ENCODE results near the gene PSMB7. TPM values are rescaled to one million over a fixed set of nuclear protein-coding genes. Genes with fewer than 3 reads are reported as not detected.
A peak's percentile ranks its signal among the peaks of the same experiment; 100 is the strongest.

Gene PSMB7
- total and polyA plus RNA-seq, 2 of the 4 experiments (the other 2 are of a cell fraction) = 340 to 430 TPM

- TF ChIP-seq NFE2L2 (IDR thresholded peaks at IDR 0.05; ENCODE audit: low read depth, low read length) (no peak), ELK1 (IDR thresholded peaks at IDR 0.05; ENCODE audit: borderline replicate concordance, low read depth, low read length) (no peak), MAFK (IDR thresholded peaks at IDR 0.05; ENCODE audit: low read depth, low read length) (no peak)
These were observed 16.9 kb downstream of the PSMB7 start (continued) for GRCh38 chr9:124398191-124398935.

GRCh38 chr9:124395826-124396225 lies 19.4 kb downstream of the PSMB7 start:
- Histone ChIP-seq H3K36me3 (ENCODE audit: control insufficient read depth, insufficient read depth, low read length) (peaks cover 7% of the 10 kb centered on the region), H3K4me1 (ENCODE audit: control insufficient read depth, insufficient read depth, low read length) (peaks cover 47% of the 10 kb centered on the region), H2BK5ac (ENCODE audit: low read depth, low read length, poor library complexity, severe bottlenecking) (no peak overlapping the region), H2BK20ac (ENCODE audit: low read depth, low read length) (no peak overlapping the region), H2BK15ac (ENCODE audit: low read depth, low read length) (no peak overlapping the region), H4K5ac (ENCODE audit: low read depth, low read length) (no peak overlapping the region), H3K9me1 (ENCODE audit: insufficient read depth, low read length) (peaks cover 15% of the 10 kb centered on the region), H2AK9ac (replicated peaks; ENCODE audit: low read depth, low read length, poor library complexity) (no peak overlapping the region), H3K4me2 (ENCODE audit: low read depth, low read length) (no peak overlapping the region), H3K4ac (ENCODE audit: low read depth, low read length) (peak overlapping the region; percentile 11; the same call in 1 of the 2 replicates), H2AFZ (replicated peaks; ENCODE audit: low read length, poor library complexity) (no peak overlapping the region), H3K27ac (ENCODE audit: insufficient read depth, low read length) (no peak overlapping the region), H3K23ac (ENCODE audit: low read depth, low read length) (no peak overlapping the region), H3K9me3 (ENCODE audit: control insufficient read depth, insufficient read depth, low read length) (no peaks in the 10 kb centered on the region), H3K27me3 (ENCODE audit: control insufficient read depth, insufficient read depth, low read length) (no peaks in the 10 kb centered on the region), H3K14ac (replicated peaks; ENCODE audit: low read depth, low read length) (no peak overlapping the region), H3K9ac (ENCODE audit: low read depth, low read length) (no peak overlapping the region), H4K20me1 (ENCODE audit: insufficient read depth, low read length) (peaks cover 59% of the 10 kb centered on the region), H2AK5ac (ENCODE audit: low read depth, low read length) (no peak overlapping the region), H2BK120ac (ENCODE audit: low read depth, low read length) (peak overlapping the region; percentile 16; the same call in 1 of the 2 replicates), H4K91ac (ENCODE audit: insufficient read depth, low read depth, low read length) (no peak overlapping the region), H3K4me3 (ENCODE audit: insufficient read depth, low read depth, low read length) (no peak overlapping the region), H4K8ac (ENCODE audit: low read depth in 2 of 2, low read length in 2 of 2) (peak overlapping the region in 1 of 2 experiments; percentile 16; a peak in 1 of 4 replicates), H3K79me1 (ENCODE audit: low read depth in 1 of 2, low read length in 2 of 2) (peaks cover 32 to 90% of the 10 kb centered on the region in 2 experiments), H3K18ac (ENCODE audit: low read depth, low read length) (no peak overlapping the region), H3K56ac (ENCODE audit: extremely low read depth, insufficient read depth, low read length) (no peak overlapping the region)
- intact Hi-C loops (cut with micrococcal nuclease) = no loop called here
- no peak for TF ChIP-seq CEBPB (IDR thresholded peaks at IDR 0.05; ENCODE audit: low read depth, low read length)
- TF ChIP-seq MXI1 (IDR thresholded peaks at IDR 0.05; ENCODE audit: borderline replicate concordance, low read depth, low read length) = peak; percentile 51; the same call in 1 of the 2 replicates
- DNase-seq = peak; percentile 46
- dilution Hi-C loops (cut with HindIII; ENCODE audit: low sequenced_read_pairs, unreplicated experiment) = no loop called here
- BruUV-seq (replicated peaks) = no TSS peak
- ChIA-PET CTCF (interaction anchor here (1.0 kb wide), 1 partner anchor 9 kb away, joined by 3 read pairs; no protein-coding TSS in a partner anchor), POLR2A (ENCODE audit: unreplicated experiment) (no interaction called here)
- no peak for ATAC-seq (ENCODE audit: low read depth)
- WGBS, 2 experiments (ENCODE audit: extremely low coverage in 2 of 2, insufficient read length in 1 of 2) = 60% methylated on average over 1 of the region's 4 CpGs; no CpG with 5 or more reads in 1 of the 2 experiments
- in situ Hi-C loops (cut with MboI; ENCODE audit: low sequenced_read_pairs) = no loop called here
